Peyer's patch (tissue), 4 donors: ENCODE measurements around the gene ANO2. TPM values are rescaled to one million over a fixed set of nuclear protein-coding genes. Genes with fewer than 3 reads are reported as not detected.
"Not testable (repeated sequence)": the region's sequence is repeated elsewhere in the genome, so short reads cannot be mapped to it uniquely, and the experiment has no call there.

Experiments
- DNase-seq, 3 donors: peaks; one replicate each; pipeline ENCODE4 v3.0.0-alpha.2; 2017 to 2019
- H3K27ac ChIP-seq, 4 donors: fragments of 200-600 bp; sonication (generic); one replicate each; pipeline ENCODE4 v1.5.1; 2016 to 2019
- H3K27me3 ChIP-seq, 2 donors: fragments of 200-600 bp; sonication (generic); one replicate each; pipeline ENCODE4 v1.5.1; 2019
- H3K36me3 ChIP-seq, 3 donors: fragments of 200-600 bp; sonication (generic); one replicate each; pipeline ENCODE4 v1.5.1; 2016 to 2019
- H3K4me1 ChIP-seq, 4 donors: fragments of 200-600 bp; sonication (generic); one replicate each; pipeline ENCODE4 v1.5.1; 2016 to 2019
- H3K4me3 ChIP-seq, 4 donors: fragments of 200-600 bp; sonication (generic); 1 replicate in 3 of 4; 2 replicates in 1 of 4; pipeline ENCODE4 v1.5.1; 2016 to 2019; ENCODE audit warnings: mild to moderate bottlenecking in 1 of 4
- H3K9me3 ChIP-seq, 4 donors: fragments of 200-600 bp; sonication (generic); one replicate each; pipeline ENCODE4 v1.5.1; 2016 to 2019; ENCODE audit warnings: mild to moderate bottlenecking in 1 of 4
- CTCF ChIP-seq, 6 experiments: fragments of 450-650 bp in 4 of 6; fragments of 200-600 bp in 2 of 6; sonication (generic) in 1 of 6; IDR thresholded peaks; one replicate each; pipeline ENCODE4 v1.5.1; 2017 to 2019; ENCODE audit warnings: antibody characterized with exemption in 6 of 6, mild to moderate bottlenecking in 3 of 6, moderate library complexity in 1 of 6
- POLR2A ChIP-seq, 2 donors: fragments of 450-650 bp; IDR thresholded peaks; one replicate each; pipeline ENCODE4 v1.5.1; 2017; ENCODE audit warnings: antibody characterized with exemption in 2 of 2, mild to moderate bottlenecking in 2 of 2, moderate library complexity in 2 of 2
- total RNA-seq, 4 donors: library from RNA; depleted of rRNA; stranded (reverse); fragments of >200 nt; gene quantifications; one replicate each; pipeline ENCODE4 v1.1.0, GENCODE V29; 2016

Gene ANO2
- total RNA-seq, 4 donors from 2014 or later = 0.53 to 23.9 (median 5.8) TPM

GRCh38 chr12:5682581-5682980, 262.5 kb downstream of the ANO2 start:
- H3K9me3 ChIP-seq = no peaks in the 10 kb centered on the region
- no peak for DNase-seq
- no peaks in the 10 kb centered on the region for H3K36me3 ChIP-seq
- no peaks in the 10 kb centered on the region for H3K4me1 ChIP-seq
- TF ChIP-seq CTCF (IDR thresholded peaks at IDR 0.05) = no peak
- TF ChIP-seq POLR2A (IDR thresholded peaks at IDR 0.05) = no peak
- no peak overlapping the region for H3K4me3 ChIP-seq
- H3K27me3 ChIP-seq = no peaks in the 10 kb centered on the region
- H3K27ac ChIP-seq = no peak overlapping the region

- Histone ChIP-seq H3K36me3 (no peaks in the 10 kb centered on the region), H3K9me3 (no peaks in the 10 kb centered on the region), H3K27me3 (no peaks in the 10 kb centered on the region), H3K4me1 (no peaks in the 10 kb centered on the region), H3K4me3 (no peak overlapping the region), H3K27ac (no peak overlapping the region)
- TF ChIP-seq POLR2A (IDR thresholded peaks at IDR 0.05) = no peak
- TF ChIP-seq CTCF (IDR thresholded peaks at IDR 0.05) = no peak
- DNase-seq = no peak
Observed at GRCh38 chr12:5678176-5678575, 266.9 kb downstream of the ANO2 start.

- not testable (repeated sequence) for H3K9me3 ChIP-seq, H3K36me3 ChIP-seq, H3K27me3 ChIP-seq, H3K4me1 ChIP-seq, DNase-seq, H3K4me3 ChIP-seq, H3K27ac ChIP-seq
Observed at GRCh38 chr12:5669624-5670023, 275.4 kb downstream of the ANO2 start.

DNA sequence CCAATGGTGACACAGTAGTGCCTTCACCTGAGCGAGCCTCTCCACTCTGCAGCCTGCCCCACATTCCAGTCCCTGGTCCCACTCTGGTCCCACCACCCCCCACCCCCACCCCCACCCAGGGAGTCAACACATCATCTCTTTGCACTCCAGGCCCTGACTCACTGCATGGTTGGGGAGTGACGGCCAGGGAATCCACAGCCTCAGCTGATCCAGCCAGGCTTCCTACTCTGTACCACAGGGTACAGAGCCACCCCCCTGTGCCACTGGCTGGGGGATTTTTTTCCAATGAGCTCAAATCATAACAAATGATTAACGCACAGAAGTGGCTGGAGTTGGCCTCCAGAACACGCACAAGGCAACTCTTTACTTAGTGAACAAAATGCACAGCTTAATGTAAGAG, 279.4 kb downstream of the ANO2 start:
- no peaks in the 10 kb centered on the region for H3K36me3 ChIP-seq
- H3K9me3 ChIP-seq = no peaks in the 10 kb centered on the region
- H3K27me3 ChIP-seq = no peaks in the 10 kb centered on the region
- no peak for TF ChIP-seq POLR2A (IDR thresholded peaks at IDR 0.05)
- TF ChIP-seq CTCF (IDR thresholded peaks at IDR 0.05) = no peak
- H3K4me3 ChIP-seq = no peak overlapping the region
- no peak overlapping the region for H3K27ac ChIP-seq
- DNase-seq = no peak
- H3K4me1 ChIP-seq = peaks cover 0 to 5% (median 0%) of the 10 kb centered on the region in 4 donors

DNA sequence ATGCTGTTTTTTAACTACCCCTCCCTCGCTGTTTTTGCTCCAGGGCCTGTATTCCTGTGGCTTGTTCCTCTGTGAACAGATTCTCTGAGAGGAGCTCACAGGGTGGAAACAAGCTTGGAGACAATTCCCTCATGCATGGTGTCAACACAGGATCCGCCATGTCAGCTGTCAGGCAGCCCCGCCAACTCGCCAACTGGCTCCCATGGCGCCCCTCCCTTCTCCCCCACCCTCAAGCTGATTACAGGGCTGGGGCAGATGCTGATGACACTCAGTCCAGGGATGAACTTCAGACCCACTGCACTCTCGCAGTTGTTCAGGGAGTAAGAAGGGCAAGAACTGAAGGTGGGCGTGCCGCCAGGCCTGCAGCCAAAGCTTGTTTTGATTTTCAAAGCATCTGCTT, 283.2 kb downstream of the ANO2 start:
- Histone ChIP-seq H3K27me3 (no peaks in the 10 kb centered on the region), H3K27ac (no peak overlapping the region), H3K4me1 (peaks cover 0 to 5% (median 0%) of the 10 kb centered on the region in 4 donors), H3K36me3 (no peaks in the 10 kb centered on the region), H3K9me3 (no peaks in the 10 kb centered on the region), H3K4me3 (no peak overlapping the region)
- peak in 2 of 3 donors; percentile 67 to 80 for DNase-seq
- TF ChIP-seq CTCF (IDR thresholded peaks at IDR 0.05) (no peak), POLR2A (IDR thresholded peaks at IDR 0.05) (no peak)

GRCh38 chr12:5660238-5660637, 284.8 kb downstream of the ANO2 start:
- Histone ChIP-seq H3K27me3 (no peaks in the 10 kb centered on the region), H3K4me3 (no peak overlapping the region), H3K4me1 (peaks cover 0 to 5% (median 0%) of the 10 kb centered on the region in 4 donors), H3K36me3 (no peaks in the 10 kb centered on the region), H3K27ac (no peak overlapping the region), H3K9me3 (no peaks in the 10 kb centered on the region)
- DNase-seq = no peak
- TF ChIP-seq CTCF (IDR thresholded peaks at IDR 0.05) (no peak), POLR2A (IDR thresholded peaks at IDR 0.05) (no peak)

- DNase-seq, H3K4me3 ChIP-seq, H3K27ac ChIP-seq, H3K27me3 ChIP-seq, H3K9me3 ChIP-seq, H3K36me3 ChIP-seq: not testable (repeated sequence)
- peaks cover 0 to 12% (median 0%) of the 10 kb centered on the region in 4 donors for H3K4me1 ChIP-seq
Observed at GRCh38 chr12:5658339-5658941, 286.6 kb downstream of the ANO2 start.
